Stimulated activated CD4-positive, alpha-beta T cell treated with anti-CD3 and anti-CD28 coated beads, Interleukin-4, amount 100 ng/mL, for 1 hour (primary cell): ENCODE results near the gene COL5A1.

ENCODE experiments used
- DNase-seq: peaks from one replicate; pipeline ENCODE4 v3.0.0-alpha.2; 2020

The COL5A1 gene

DNA sequence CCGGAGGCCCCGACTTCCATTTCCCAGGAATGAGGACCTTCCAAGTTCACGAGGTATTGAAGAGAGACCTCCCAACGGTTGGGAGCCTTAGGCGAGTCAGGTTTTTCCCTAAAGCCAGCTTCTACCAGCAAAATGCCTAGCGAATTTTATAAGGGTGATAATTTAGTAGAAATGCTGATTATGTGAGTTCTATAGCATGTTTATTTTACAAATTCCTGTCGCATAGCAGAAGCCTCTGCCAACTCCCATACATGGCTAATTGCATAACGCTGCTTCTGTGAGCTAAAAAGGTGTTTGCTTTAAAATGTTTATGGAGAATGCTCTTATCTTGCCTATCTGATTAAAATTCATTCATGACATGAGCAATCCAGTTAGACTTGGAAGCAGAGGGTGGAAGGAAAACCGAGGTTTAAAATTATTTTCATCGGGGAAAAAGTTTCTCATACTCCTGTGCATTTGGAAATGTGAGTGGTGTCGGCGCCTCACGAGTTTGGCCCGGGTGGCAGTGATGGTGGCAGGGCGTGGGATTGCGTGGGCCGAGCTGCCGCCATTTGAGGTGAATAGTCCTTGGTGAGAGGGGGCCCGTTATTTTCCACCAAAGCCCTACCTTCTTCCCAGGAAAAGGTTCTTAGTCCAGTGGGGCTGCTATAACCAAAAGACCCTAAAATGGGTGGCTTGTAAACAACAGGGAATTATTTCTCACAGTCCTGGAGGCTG, 134.6 kb downstream of the COL5A1 start:
- no peak for DNase-seq

DNA sequence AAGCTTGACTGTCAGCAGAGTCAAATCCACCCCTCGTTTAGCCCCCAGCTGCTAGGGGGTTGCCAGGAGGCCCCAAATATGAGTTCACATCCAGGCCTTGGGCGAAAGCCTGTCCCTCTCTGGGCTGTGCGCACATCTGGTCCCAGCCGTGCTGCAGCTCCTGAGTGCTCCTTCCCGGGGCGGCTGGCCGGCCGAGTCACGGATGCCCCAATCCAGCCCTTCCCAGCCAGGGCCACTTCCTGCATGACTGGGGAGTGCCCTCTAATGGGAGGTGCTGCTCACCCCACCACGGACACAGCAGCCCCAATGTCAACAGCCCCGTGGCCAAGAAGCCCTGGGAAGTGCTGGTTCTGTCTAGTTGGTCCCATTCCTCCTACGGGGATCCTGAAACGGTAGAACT, 135.6 kb downstream of the COL5A1 start:
- DNase-seq: no peak

DNA sequence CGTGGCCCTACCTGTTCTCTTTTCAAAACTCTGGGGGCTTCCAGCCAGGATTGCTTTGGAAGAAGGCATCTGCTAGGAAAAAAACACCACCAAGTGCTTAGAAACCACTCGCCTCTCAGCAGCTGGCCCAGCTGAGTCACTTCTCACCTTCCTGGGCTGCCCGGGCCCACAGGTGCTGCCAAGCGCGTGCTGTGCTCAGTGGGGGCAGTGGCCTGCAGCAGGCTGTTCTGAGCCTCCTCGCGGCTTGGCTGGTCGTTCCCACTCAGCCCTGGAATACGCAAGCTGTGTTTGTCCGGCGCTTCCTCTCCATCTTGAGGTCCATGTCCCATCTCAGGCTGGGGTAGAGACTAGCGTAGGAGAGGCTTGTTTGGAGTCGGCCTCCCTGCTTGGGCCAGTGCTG, 136.6 kb downstream of the COL5A1 start:
- no peak for DNase-seq

DNA sequence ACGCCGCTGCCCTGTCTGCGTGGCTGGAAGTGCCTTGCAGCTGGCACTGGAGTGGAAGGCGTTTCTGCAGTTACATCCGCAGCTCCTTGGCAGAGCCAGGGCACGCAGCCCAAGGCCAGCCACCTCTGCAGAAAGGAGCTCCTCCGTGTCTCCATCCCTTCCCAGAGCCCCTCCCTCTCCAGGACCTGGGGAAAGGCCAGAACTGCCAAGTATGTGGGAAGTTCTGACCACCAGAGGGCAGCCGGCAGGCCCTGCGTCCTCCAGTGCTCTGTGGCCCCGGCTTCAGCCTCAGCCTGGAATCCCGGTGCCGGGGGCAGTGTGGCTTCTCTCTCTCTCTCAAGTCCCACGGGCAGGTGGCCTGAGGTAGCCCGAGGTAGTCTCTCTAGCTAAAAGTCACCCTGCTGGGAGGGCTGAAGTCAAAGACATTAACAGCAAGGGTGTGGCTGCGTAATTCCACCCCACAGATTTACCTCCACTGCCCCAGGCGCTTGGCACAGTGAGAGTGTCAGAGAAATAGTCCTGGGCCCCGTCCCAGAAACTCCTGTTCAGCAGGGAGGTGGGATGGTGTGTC, 137.3 kb downstream of the COL5A1 start:
- no peak for DNase-seq

DNA sequence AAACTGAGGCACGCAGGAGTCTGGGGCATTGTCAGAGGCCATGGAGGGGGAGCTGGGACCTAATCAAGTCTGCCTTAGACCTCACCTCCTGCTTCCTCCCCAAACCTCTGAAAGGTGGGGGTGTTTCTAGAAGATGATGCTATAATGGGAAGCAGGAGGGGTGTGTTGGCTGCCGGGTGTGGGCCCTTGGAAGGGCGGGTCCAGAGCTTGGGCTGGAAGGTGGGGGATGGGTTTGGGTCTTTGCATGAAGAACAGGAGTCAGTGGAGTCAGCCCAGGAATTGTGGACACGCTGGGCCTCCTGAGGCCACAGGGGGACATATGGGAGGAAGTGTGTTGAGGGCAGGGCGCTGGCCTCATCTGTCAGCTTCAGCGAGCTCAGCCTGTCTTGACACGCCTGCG, 138.0 kb downstream of the COL5A1 start:
- no peak for DNase-seq

DNA sequence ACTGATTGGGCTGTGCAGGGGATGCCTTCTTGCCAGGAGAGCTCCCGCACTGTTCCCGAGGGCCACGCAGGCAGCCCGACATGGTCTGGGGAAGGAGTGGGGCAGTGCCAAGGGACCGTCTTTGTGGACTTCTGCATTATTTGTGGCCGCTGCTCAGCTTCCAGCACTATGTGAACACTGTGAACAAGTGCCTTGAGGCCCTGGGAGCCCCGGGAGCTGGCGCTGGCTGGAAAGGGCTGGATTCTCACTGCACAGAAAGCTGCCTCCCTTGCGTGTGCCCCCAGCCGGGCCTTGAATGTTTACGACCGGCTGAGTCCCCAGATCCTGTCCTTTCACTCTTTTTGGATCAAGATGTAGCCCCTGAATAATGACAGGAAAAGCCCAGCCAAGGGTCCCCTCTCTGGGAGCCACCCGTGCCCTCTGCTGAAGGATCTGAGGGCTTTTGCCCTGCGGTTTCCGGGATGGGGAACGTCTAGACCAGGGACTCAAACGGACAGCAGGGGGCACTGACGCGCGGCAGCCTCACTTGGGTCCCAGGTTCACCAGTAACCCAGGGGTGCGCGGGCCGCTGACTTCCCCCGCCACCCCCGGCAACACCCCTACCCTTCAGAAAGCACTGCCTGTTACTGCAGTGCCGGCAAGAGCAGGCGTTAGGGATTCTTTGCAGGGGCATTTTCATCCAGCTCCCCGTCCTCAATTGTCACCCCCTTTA, 140.1 kb downstream of the COL5A1 start:
- no peak for DNase-seq

DNA sequence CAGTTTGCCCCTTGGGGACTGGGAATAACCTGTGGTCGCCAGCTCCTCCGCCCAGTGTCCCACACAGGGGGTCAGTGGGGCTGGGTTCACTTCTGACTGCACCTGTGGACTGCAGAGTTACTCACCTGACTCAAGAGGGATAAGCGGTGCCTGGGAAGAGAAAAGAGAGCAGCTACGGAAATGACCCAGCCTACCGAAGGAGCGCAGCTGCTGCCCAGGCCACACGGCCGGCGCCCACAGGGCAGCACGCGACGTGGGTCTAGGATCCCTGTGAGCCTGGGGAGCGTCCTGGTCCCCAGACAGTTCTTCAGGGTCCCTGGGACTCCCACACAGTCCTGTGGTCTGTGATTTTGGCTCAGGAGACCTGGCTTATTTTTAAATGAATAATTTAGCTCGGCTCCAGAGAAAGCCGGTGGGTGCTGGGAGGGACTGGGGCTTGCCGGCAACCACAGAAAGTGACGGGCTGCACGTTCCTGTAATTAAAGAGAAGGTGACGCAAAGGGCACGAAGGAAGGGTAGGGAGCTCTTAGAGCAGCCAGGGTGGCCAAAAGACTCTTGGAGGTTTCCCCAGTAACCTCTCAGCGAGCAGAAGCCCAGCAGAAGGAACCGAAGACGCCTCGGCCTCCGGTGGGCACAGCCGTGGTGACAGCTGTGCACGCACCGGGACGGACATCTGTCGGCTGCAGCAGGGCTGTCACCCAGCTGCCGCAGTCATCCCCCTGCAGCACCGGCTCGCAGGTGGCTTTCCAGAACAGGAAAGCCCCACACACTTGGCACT, 141.5 kb downstream of the COL5A1 start:
- DNase-seq: no peak

DNA sequence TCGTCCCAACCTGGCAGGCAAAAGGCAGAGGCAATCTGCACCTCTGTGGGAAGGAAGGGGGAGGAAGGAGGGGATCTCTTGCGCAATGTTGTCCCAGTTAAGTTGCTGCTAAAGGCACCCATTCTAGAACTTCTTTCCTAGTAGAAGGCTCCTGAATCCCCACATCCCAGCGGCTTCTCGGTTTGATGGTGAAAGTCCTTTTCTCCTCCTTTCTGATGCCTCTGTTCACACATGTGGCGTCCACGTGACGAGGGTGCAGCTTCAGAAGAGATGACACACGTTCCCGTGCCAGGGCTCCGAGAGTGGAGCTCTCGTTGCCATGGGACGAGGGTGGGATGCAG, 142.1 kb downstream of the COL5A1 start:
- DNase-seq: no peak

DNA sequence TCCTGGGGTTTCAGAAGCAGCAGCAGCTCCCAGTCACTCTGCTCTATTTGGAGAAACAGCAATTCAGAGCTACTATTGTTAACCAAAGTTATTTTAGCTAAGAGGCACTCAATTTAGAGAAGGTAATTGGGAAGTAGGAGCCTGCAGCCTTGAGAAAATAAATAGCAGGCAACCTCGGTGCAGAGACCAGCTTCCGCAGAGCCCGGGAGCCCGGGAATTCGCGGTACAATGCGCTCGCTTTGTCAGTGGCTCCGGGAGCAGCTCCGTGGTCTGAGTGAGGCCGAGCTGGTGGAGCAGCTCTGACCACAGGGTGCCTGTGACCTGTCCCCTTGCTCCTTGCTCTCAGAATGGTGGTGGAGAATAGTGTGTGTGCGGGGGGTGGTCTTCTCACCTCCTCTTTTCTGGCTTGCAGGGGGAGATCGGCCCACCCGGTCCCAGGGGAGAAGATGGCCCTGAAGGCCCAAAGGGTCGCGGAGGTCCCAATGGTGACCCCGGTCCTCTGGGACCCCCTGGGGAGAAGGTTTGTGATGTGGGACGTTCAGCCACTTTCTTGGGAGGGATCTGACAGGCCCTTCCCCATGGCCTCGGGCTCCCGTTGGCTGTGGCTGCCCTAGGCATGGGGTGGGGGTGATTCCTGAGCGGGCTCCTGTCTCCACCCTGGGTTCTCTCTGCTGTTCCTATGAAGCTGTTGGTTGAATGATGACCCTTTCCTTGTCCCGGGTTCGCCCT, 143.1 kb downstream of the COL5A1 start:
- DNase-seq: no peak

DNA sequence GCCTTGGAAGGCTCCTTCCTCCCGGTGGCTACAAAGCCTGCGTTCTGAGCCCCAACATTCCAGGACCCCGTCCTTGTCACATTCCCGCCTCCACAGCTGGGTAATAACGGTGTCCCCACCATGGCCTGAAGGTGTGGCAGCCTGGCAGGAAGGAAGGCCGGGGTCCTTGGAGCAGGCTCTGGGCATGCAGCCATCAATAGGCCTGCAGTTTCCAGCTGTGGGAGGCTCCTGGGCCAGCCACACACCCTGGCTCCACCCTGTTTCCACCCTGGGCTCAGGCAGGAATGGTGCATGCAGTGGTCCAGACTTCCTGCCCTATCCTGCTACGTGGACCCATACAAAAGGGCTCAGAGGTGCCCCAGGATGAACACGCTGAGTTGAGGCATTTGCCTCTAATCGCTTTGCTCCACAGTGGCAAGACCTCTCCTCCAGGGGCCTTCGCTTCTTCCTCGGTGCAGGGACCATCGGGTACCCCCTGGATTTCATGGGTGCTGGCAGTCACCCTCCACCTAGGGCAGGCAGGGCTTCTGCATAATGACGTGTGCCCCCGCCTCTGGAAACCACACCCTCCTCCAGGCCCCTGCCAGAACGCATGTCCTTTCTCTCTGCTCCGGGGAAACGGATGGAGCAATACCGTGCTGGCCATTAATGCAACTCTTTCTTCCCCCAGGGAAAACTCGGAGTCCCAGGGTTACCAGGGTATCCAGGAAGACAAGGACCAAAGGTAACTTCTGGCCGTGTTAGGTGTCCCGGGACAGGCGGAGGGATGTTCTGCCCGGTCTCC, 143.9 kb downstream of the COL5A1 start:
- DNase-seq: no peak

DNA sequence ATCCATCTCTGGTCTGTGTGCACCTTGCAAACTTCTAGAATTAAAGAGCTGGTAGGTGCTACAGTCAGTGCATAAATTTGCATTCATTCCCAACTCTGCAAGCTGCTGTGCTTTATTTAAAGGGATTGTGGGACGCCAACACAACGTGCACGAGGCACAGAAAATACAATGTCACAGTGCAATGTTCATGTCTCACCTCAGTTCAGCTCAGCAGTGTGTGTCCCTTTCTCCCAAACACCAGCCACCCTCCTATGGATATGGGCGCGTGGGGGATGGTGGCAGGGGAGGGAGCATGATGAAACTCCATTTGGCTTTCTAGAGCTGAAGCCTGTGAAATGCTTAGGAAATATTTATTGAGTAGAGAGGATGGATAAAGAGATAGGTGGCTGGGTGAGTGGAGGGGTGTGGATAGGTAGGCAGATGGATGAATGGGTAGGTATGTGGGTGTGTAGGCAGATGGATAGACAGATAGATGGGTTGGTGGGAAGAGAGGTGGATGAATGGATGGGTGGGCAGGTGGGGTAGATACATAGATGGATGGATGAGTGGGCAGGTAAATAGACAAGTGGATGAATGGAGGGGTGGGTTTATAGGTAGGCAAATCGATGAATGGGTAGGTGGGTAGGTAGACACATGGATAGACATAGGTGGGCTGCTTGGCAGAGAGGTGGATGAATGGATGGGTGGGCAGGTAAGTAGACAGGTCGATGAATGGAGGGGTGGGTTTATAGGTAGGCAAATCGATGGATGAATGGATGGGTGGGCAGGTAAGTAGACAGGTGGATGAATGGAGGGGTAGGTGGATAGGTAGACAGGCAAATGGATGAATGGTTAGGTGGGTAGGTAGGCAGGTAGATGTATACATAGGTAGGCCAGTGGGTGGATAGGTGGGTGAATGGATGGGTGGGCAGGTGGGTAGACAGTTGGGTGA, 146.3 kb downstream of the COL5A1 start:
- no peak for DNase-seq

DNA sequence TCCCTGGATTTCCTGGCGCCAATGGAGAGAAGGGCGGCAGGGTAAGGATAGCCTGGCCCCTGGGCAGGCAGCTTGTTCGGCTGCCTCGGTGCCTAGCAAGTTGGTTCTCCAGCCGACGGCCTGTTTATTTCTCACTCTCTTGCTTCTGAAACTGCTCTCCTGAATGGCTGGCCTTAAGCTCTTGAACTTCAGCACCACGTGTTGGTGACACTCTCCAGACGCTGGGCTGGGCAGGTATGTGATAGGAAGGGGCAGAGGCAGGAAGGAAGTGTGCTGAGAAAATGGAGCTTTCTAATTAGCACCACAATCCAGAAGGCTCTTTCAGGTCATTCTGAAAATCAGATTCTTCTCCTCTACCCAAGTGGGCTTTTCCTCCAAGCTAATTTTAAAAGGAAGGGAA, 147.6 kb downstream of the COL5A1 start:
- DNase-seq: no peak

DNA sequence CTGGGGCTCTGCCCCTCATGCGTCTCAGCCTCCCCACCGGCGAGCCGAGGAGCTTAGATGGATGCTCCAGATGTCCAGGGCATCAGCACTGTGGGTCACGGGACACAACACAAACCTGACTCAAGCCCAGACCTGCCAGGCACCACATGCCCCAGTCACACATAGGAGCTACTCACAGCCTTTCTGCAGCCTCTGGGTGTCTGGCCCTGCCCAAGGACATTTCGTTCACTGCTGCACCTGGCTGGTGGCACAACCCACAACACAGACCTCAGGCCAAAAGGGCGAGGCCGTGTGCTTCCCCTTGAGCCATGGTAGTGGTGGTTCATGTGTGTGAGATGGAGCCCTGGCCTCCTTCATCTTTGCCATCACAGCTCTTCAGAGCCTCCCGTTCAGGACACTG, 149.4 kb downstream of the COL5A1 start:
- no peak for DNase-seq

DNA sequence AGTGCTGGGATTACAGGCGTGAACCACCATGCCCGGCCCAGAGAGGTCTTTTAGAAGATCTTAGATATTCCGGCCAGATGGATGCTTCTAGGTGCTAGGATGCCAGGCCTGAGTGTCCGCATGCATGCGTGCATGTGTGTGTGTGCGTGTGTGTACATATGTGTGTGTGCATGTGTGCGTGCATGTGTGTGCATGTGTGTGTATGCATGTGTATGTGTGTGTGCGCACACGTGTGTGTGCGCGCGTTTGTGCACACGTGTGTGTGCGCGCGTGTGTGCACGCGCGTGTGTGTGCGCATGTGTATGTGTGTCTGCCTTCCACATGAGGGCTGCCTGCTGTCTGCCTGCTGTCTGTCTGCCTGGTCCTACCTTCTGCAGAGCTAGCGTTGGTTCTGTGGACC, 151.0 kb downstream of the COL5A1 start:
- no peak for DNase-seq

DNA sequence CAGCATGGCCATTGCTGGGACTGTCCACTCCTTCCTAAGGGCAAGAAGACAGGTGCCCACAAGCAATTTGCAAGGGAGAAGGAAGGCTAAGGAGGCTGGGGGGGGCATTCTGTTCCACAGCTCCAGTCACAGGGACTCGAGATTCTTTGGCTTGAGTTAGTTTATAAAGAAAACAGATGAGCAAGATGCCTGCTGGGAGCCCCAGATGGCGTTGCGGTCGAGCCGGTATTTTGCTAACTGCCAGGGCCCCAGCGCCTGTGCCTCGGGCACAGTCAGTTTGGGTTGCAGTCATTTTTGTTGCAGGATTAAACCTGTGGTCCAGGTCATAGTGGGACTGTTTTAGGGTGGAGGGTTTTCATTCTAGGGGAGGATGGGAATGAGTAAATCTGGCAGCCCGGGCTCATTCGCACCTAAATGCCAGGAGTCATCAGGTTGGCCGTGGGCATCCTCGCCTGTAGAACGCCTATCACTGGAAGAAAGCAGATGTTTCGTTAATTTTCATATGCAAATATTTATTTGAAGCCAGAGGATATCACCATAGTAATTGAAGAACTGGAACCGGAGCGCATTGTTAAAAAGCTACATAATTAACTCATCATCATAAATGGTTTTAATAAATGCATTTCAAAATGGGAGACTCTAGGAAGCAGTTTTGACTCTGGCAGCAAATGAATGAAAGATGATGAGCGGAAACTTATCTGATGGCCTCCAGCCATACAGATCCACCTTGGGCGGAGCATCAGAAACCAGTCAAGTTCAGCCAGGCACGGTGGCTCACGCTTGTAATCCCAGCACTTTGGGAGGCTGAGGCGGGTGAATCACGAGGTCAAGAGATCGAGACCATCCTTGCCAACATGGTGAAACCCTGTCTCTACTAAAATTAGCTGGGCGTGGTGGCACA, 151.9 kb downstream of the COL5A1 start:
- DNase-seq: no peak

DNA sequence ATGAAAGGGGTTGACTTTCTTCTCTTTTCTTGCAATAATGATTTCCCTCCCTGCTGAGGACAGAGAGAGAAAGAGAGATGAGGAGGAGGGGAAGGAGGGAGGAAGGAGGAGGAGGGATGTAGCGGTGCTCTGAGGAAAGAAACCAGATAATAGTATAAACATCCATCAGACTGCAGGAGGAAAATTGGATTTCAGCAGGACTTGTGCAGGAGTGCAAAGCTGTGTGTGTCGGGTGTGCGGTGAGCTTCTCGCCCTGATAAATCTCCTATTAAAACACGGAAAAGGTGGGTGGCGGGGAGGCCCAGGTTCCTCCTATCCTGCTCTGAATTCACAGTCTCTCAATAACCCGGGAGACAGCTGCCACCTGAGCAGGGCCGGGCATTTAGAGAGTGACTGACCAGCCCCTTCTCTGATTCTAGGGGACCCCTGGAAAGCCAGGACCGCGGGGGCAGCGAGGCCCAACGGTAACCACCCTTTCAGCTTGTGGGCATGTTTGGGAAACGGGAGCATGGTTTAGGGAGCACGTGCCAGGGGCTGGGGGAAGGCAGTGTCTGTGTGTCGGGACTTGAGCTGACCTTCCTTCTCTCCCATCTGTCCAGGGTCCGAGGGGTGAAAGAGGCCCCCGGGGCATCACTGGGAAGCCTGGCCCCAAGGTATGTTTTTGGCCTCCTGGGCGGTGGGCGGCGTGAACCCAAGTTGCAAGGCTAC, 153.2 kb downstream of the COL5A1 start:
- DNase-seq: no peak

DNA sequence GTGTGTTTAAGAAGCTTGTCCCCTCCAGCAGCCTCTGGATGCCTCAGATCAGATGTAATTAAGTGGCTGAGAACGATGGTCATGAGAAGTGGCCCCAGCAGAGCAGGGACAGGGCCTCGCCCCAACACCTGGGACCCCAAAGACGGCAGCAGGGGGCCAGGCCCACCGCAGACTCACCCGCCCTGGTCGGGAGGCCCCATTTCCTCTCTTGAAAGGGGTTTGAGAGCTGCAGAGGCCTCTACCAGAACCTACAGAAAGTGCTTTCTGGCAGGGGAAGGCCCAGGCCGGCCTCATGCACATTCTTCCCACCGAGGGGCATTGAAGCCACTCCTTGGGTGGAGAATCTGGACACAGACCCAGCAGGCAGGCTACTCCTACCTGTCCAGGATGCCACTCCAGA, 153.8 kb downstream of the COL5A1 start:
- no peak for DNase-seq

DNA sequence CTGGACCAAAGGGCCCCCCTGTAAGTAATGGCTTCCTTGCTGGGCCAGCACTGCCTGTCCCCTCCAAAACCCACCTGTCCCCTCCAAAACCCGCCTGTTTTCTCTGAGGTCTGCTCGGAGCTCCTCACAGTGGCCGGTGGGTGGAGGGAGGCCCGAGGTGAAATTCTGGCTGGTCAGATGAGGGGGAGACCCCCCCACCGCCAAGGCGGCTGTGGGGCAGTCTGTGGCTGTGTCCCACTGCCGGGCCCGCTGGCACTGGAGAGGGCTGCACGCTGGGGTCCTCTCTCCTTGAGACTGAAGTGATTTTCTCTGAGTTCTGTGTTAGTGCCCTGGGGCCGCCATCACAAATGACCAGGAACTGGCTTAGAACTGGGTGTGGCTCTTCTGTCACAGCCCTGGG, 155.3 kb downstream of the COL5A1 start:
- DNase-seq: no peak

DNA sequence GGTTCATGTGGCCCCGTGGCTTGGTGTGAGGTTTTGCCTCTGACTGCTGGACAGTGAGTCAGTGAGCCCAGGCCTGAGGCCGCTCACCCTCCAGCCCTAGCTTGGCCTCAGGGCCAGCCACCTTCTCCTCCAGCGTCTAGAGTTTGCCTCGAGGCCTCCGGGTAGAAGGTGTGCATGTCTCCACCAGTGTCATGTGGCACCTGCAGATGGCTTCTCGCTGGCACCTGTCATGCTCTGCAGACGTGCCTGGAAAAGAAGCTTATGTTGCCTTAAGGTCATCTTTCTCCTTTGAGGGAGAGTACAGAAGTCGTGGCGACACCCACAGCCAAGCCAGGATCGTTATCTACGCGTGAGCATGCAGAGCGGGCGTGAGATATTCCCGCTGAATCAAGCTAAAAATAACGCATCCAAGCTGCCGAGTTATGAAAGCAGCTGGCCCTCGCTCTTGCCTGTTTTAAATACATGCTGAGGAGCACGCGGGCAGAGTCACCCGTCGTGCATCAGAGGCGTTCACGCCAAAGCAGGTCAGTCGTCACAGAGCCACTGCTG, 159.3 kb downstream of the COL5A1 start:
- DNase-seq: no peak
